GM12872 (cell line): ENCODE data around the gene GMDS.

Experiments
- TF ChIP-seq, protein P1 (sequence below): IDR thresholded peaks from 3 replicates; pipeline ENCODE4 v1.5.1; 2011; ENCODE audit warnings: low read depth, mild to moderate bottlenecking, low read length, moderate library complexity; ENCODE audit not compliant: insufficient read depth

The GMDS gene

DNA sequence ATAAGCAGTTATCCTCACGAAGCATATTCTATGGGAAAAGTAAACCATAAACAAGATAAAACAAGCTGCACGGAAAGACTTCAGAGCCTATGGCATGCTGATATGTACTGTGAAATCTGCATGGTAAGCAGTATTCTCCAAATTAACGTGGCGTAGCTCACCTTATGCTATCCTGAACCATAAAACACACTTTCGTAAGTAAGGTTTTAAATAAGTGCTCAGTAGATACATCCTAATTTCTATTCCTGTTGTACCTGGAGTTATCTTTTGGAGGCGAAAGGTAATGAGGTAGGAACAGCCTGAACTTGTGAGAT lies 208.7 kb downstream of the GMDS start:
- TF ChIP-seq, protein P1, sequence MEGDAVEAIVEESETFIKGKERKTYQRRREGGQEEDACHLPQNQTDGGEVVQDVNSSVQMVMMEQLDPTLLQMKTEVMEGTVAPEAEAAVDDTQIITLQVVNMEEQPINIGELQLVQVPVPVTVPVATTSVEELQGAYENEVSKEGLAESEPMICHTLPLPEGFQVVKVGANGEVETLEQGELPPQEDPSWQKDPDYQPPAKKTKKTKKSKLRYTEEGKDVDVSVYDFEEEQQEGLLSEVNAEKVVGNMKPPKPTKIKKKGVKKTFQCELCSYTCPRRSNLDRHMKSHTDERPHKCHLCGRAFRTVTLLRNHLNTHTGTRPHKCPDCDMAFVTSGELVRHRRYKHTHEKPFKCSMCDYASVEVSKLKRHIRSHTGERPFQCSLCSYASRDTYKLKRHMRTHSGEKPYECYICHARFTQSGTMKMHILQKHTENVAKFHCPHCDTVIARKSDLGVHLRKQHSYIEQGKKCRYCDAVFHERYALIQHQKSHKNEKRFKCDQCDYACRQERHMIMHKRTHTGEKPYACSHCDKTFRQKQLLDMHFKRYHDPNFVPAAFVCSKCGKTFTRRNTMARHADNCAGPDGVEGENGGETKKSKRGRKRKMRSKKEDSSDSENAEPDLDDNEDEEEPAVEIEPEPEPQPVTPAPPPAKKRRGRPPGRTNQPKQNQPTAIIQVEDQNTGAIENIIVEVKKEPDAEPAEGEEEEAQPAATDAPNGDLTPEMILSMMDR: no peak

DNA sequence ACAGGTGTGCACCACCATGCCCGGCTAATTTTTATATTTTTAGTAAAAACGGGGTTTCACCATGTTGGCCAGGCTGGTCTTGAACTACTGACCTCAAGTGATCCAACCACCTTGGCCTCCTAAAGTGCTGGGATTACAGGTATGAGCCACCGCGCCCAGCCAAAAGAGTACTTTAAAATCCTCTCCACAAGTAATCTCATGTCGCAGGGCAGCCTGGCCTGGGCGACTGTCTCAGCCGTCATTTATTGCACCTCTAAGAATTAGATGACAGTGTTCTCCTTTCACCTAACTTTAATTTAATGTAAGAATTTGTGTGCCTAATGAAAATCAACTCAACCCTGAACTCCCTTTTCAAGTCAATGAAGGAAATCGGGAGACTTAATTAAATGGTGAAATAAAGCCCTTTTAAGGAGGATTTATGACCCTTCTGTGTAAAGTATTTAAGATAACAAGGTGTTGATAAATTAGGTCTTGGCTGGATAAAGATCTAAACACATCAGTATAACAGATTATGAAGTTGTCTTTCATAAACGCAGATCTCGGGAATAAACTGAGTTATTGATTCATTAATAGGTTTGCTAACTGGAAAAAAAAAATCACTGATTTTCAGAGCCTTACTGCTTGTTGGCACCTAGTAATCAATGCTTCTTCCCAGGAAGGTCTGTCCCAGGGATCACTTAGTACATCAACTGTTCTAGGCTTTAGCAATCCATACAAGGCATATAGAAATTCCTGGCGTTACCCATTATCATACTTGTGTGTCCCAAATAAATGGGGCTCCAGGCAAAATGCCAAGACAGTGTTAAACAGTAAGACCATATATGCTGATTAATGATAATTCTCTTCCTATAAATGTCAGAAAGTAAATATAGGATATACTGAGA lies 209.3 kb downstream of the GMDS start:
- TF ChIP-seq, protein P1: no peak

GRCh38 chr6:2035046-2035445 lies 210.4 kb downstream of the GMDS start:
- TF ChIP-seq, protein P1: no peak

DNA sequence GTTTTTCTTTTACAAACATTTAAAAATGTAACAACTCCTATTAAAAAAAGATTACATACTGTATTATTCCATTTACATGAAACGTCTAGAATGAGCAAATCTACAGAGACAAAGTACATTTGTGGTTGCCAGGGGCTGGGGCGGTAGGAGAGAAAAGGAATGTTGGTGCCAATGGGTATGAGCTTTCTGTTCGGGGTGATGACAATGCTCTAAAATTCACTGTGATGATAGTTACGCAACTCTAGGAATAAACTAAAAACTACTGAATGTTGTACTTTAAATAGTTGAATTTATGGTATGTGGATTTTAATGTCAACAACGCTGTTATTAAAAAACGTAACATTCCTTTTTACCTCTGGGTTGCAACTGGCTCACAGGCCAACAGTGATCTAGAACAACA lies 211.1 kb downstream of the GMDS start:
- TF ChIP-seq, protein P1: no peak

GRCh38 chr6:2033544-2033943 lies 211.9 kb downstream of the GMDS start:
- TF ChIP-seq, protein P1: no peak

DNA sequence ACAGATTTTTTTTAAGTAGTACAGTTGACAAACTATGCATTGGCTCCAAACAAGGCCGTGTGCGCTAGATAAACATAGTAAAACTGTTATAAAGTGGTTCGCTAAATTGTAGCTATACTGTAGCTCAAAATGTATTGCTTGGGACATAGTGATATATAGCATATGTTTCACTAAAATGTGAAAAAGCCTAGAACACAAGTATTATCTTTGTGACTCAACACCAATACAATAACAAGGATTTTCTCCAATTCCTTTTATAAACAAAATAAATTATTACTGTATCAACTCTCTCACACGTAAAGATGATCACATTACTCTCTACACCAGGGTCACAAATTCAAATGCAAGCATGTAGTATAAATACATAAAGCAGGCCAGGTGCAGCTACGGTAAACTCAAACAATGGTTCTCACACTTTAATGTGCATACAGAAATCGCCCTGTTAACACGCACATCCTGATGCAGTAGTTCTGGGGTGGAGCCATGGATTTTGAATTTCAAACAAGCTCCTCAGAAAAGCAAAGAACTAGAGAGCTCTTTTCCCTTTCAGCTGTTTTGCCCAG lies 214.6 kb downstream of the GMDS start:
- TF ChIP-seq, protein P1: no peak

GRCh38 chr6:2029952-2030351 lies 215.5 kb downstream of the GMDS start:
- TF ChIP-seq, protein P1: no peak
